DOHH2 (cell line): ENCODE results near the gene LIFR.

ENCODE experiments used
- CTCF ChIP-seq: fragments of 200-600 bp; sonication (generic); IDR thresholded peaks from one replicate; pipeline ENCODE4 v1.5.1; 2014; ENCODE audit warnings: antibody characterized with exemption, mild to moderate bottlenecking, low read depth, low read length; ENCODE audit not compliant: poor library complexity, severe bottlenecking
- EZH2phosphoT487 ChIP-seq: fragments of 200-600 bp; sonication (generic); IDR thresholded peaks from 2 replicates; pipeline ENCODE4 v1.6.1; 2017; ENCODE audit warnings: borderline replicate concordance, mild to moderate bottlenecking, antibody characterized with exemption, low read length, moderate library complexity, mixed read lengths

GRCh38 chr5:38478166-38478565 lies 78.3 kb downstream of the LIFR start:
- no peak for TF ChIP-seq EZH2phosphoT487
- no peak for TF ChIP-seq CTCF
